Measurements from ENCODE around the gene KAZN.

GRCh38 chr1:14781811-14782210, 183.3 kb downstream of the KAZN start:
- TF ChIP-seq CTCF (IDR thresholded peaks at IDR 0.05; ENCODE audit: low read length), result no peak
- TF ChIP-seq EZH2 (IDR thresholded peaks at IDR 0.05; ENCODE audit: borderline replicate concordance, low read length), result no peak
